K562 (cell line): ENCODE results near the gene ODAD4. TPM values are rescaled to one million over a fixed set of nuclear protein-coding genes. Genes with fewer than 3 reads are reported as not detected.

Experiments
- ATAC-seq: fragments of 200-7000 bp; cut with Tn5 transposase; 3 replicates; pipeline ENCODE4 v1.9.1; 2020; ENCODE audit warnings: moderate library complexity
- BruUV-seq: library from RNA; stranded (reverse); fragments of 400-500 nt; replicated peaks from 2 replicates; lab custom pipeline; 2021; lab: Mats Ljungman, UMichigan
- CTCF ChIA-PET: fragments of 300-600 bp; formaldehyde crosslinking; extraction: SDS; loops from one replicate; lab custom pipeline; 2021; ENCODE audit warnings: low intra/inter-chr PET ratio; lab: Yijun Ruan, JAX
- POLR2A ChIA-PET: fragments of 300-600, 350-650 bp; sonication (Branson Sonifier 250); formaldehyde crosslinking; extraction: SDS; loops from one replicate; lab custom pipeline; 2021; ENCODE audit warnings: antibody characterized with exemption, inconsistent platforms; lab: Yijun Ruan, JAX
- DNase-seq, 4 experiments: peaks; one replicate each; pipeline versions ENCODE4 v3.0.0 to v3.0.0-alpha.2; 2011 to 2018; ENCODE audit warnings: low spot score in 3 of 4, mixed read lengths in 3 of 4; ENCODE audit errors: extremely low read depth in 1 of 4
- FAIRE-seq: peaks from 2 replicates; lab custom pipeline; 2011; peaks lifted over from hg19 to GRCh38; lab: Jason Lieb, UNC
- H2AFZ ChIP-seq: 2 replicates; pipeline ENCODE4 v1.6.0; 2011; ENCODE audit warnings: low read depth, low read length, control low read depth, inconsistent platforms
- H3K27ac ChIP-seq: fragments of 200-600 bp; 3 replicates; pipeline ENCODE4 v1.8.0; 2011; ENCODE audit warnings: low read depth, mild to moderate bottlenecking, control low read depth, inconsistent platforms, low read length, moderate library complexity, mixed read lengths; ENCODE audit errors: extremely low read depth
- H3K27me3 ChIP-seq, 2 experiments: fragments of 300-600 bp in 1 of 2; 2 replicates in 1 of 2; 3 replicates in 1 of 2; pipeline versions ENCODE4 v1.6.0 to v1.8.0; 2011; ENCODE audit warnings: inconsistent platforms in 2 of 2, low read length in 2 of 2, mild to moderate bottlenecking in 1 of 2, mixed read lengths in 1 of 2, moderate library complexity in 1 of 2; ENCODE audit not compliant: control insufficient read depth in 2 of 2, insufficient read depth in 2 of 2
- H3K36me3 ChIP-seq: fragments of 300-600 bp; 3 replicates; pipeline ENCODE4 v1.8.0; 2011; ENCODE audit warnings: mild to moderate bottlenecking, low read length, inconsistent platforms; ENCODE audit not compliant: control insufficient read depth, insufficient read depth
- H3K4me1 ChIP-seq, 2 experiments: fragments of 200-600 bp in 1 of 2; replicated peaks in 1 of 2; 2 replicates in 1 of 2; 3 replicates in 1 of 2; pipeline versions ENCODE4 v1.5.1 to v1.8.0; 2011; ENCODE audit warnings: inconsistent platforms in 2 of 2, low read length in 2 of 2, mild to moderate bottlenecking in 1 of 2, mixed read lengths in 1 of 2, moderate library complexity in 1 of 2; ENCODE audit not compliant: control insufficient read depth in 2 of 2, insufficient read depth in 2 of 2
- H3K4me2 ChIP-seq: 2 replicates; pipeline ENCODE4 v1.6.1; 2011; ENCODE audit warnings: low read length, control low read depth, inconsistent platforms, mixed read lengths; ENCODE audit not compliant: insufficient read depth
- H3K4me3 ChIP-seq: fragments of 200-600 bp; sonication (generic), shearing (Covaris generic); 2 replicates; pipeline ENCODE4 v1.5.1; 2016; ENCODE audit warnings: control low read depth, inconsistent platforms
- H3K79me2 ChIP-seq: fragments of 200-600 bp; 3 replicates; pipeline ENCODE4 v1.8.0; 2011; ENCODE audit warnings: low read length, inconsistent platforms; ENCODE audit not compliant: control insufficient read depth, insufficient read depth
- H3K9ac ChIP-seq, 2 experiments: 2 replicates each; pipeline versions ENCODE4 v1.6.0 to v1.6.1; 2011; ENCODE audit warnings: low read depth in 2 of 2, low read length in 2 of 2, control low read depth in 1 of 2, inconsistent platforms in 1 of 2, mild to moderate bottlenecking in 1 of 2, mixed read lengths in 1 of 2; ENCODE audit not compliant: insufficient read depth in 1 of 2
- H3K9me1 ChIP-seq: one replicate; pipeline ENCODE4 v1.6.0; 2011; ENCODE audit warnings: inconsistent platforms, mild to moderate bottlenecking, low read length, moderate library complexity; ENCODE audit not compliant: control insufficient read depth, insufficient read depth
- H3K9me3 ChIP-seq: replicated peaks from 2 replicates; pipeline ENCODE4 v1.5.1; 2011; ENCODE audit warnings: low read depth, low read length, inconsistent platforms; ENCODE audit not compliant: control insufficient read depth, insufficient read depth
- H4K20me1 ChIP-seq: replicated peaks from 2 replicates; pipeline ENCODE4 v1.6.1; 2011; ENCODE audit warnings: low read length, inconsistent platforms, mixed read lengths; ENCODE audit not compliant: control insufficient read depth, insufficient read depth
- CTCF ChIP-seq, 3 experiments: IDR thresholded peaks in 2 of 3; conservative IDR thresholded peaks in 1 of 3; 2 replicates each; pipeline ENCODE4 v1.5.1; 2011 to 2012; ENCODE audit warnings: low read length in 3 of 3, mild to moderate bottlenecking in 3 of 3, control low read depth in 2 of 3, improper control_type of control experiment in 1 of 3, inconsistent platforms in 1 of 3, low read depth in 1 of 3, mixed read lengths in 1 of 3, moderate library complexity in 1 of 3; ENCODE audit not compliant: insufficient read depth in 2 of 3
- ESRRA ChIP-seq: fragments of 450-650 bp; IDR thresholded peaks from 2 replicates; pipeline ENCODE4 v1.6.1; 2014; ENCODE audit warnings: low read depth, mild to moderate bottlenecking, moderate library complexity, borderline replicate concordance
- EWSR1 ChIP-seq: fragments of 450-650 bp; IDR thresholded peaks from 2 replicates; pipeline ENCODE4 v1.6.1; 2018; ENCODE audit warnings: borderline replicate concordance, mild to moderate bottlenecking, low read depth, moderate library complexity; ENCODE audit not compliant: partially characterized antibody
- HMGN3 ChIP-seq: IDR thresholded peaks from 2 replicates; pipeline ENCODE4 v1.6.1; 2011; ENCODE audit warnings: borderline replicate concordance, low read depth, mild to moderate bottlenecking, mixed read lengths, low read length; ENCODE audit not compliant: insufficient read length; ENCODE audit errors: extremely low read depth
- NEUROD1 ChIP-seq: fragments of 150-350 bp; IDR thresholded peaks from 2 replicates; pipeline ENCODE4 v1.6.1; 2014; ENCODE audit warnings: borderline replicate concordance, low read length, low read depth; ENCODE audit not compliant: partially characterized antibody
- SMARCE1 ChIP-seq: fragments of 450-650 bp; IDR thresholded peaks from 2 replicates; pipeline ENCODE4 v1.7.1; 2016; ENCODE audit warnings: mild to moderate bottlenecking
- ZKSCAN3 ChIP-seq: fragments of 250-450 bp; sonication (Bioruptor Pico); IDR thresholded peaks from 2 replicates; pipeline ENCODE4 v1.4.0; 2020
- ZSCAN29 ChIP-seq: fragments of 450-650 bp; IDR thresholded peaks from 2 replicates; pipeline ENCODE4 v1.6.1; 2017
- WGBS: fragments of 100-300 bp; shearing (Covaris generic); methylation state at CpG from one replicate; pipeline ENCODE4 v1.1.6; 2016; ENCODE audit warnings: low coverage, mixed read lengths; ENCODE audit not compliant: insufficient coverage; ENCODE audit errors: missing lambda C conversion rate; 5-methylcytosine and 5-hydroxymethylcytosine counted together
- in situ Hi-C: fragments of 300-500 bp; cut with MboI; formaldehyde crosslinking; loops from 4 replicates; pipeline ENCODE4 v1.15.0; 2018; ENCODE audit warnings: inconsistent platforms, mixed read lengths
- intact Hi-C: fragments of 100-400 bp; cut with micrococcal nuclease; formaldehyde crosslinking; loops from 2 replicates; pipeline ENCODE4 v1.14.2; 2022
- polyA plus RNA-seq, 8 experiments: library from polyadenylated mRNA; depleted of rRNA in 4 of 8; stranded (reverse) in 5 of 8; unstranded in 3 of 8; fragments of >200 nt; fragmentation: Nextera tagmentation in 2 of 8; fragmentation: Illumina TruSeq in 1 of 8; extraction: Ambion mirVana in 2 of 8; extraction: Trizol in 1 of 8; gene quantifications; 2 replicates each; pipeline versions ENCODE4 v1.2.1 to v1.2.3, GENCODE V29; 2011 to 2014; ENCODE audit warnings: inconsistent platforms in 1 of 8, missing spikeins in 1 of 8
- total RNA-seq, 7 experiments: library from RNA; depleted of rRNA in 6 of 7; stranded (reverse); fragments of >200 nt in 6 of 7; fragmentation: Illumina TruSeq in 2 of 7; extraction: Trizol in 2 of 7; gene quantifications; 2 replicates each; pipeline versions ENCODE4 v1.2.1 to v1.2.3, GENCODE V29; 2011 to 2021; ENCODE audit warnings: low replicate concordance in 1 of 7

ODAD4 gene
- total and polyA plus RNA-seq, 9 of the 15 experiments (the other 6 are each of a cell fraction or from before 2014, with no cell fraction given), result 0.09 to 0.98 (median 0.51) TPM

- ChIA-PET POLR2A (no interaction called here), CTCF (interaction anchor here (0.6 kb wide), 1 partner anchor 156 kb away, joined by 4 read pairs; no protein-coding TSS in a partner anchor)
- no peaks in the 10 kb centered on the region for H3K4me1 ChIP-seq
- H3K27me3 ChIP-seq, result no peaks in the 10 kb centered on the region
- H2AFZ ChIP-seq, result no peak overlapping the region
- no peak for FAIRE-seq
- no peaks in the 10 kb centered on the region for H4K20me1 ChIP-seq
- intact Hi-C loops, result no loop called here
- H3K4me2 ChIP-seq, result no peak overlapping the region
- TF ChIP-seq ZSCAN29 (no peak), ZKSCAN3 (CRISPR knock-in tag) (no peak), SMARCE1 (no peak), ESRRA (no peak), CTCF (IDR thresholded peaks at IDR 0.05 in 2 of 3, conservative IDR thresholded peaks at IDR 0.05 in 1 of 3; ENCODE audit: insufficient read depth in 2 of 3, low read depth in 1 of 3, low read length in 3 of 3) (peak in 1 of 3 experiments; percentile 50; a peak in 1 of 6 replicates), EWSR1 (no peak), HMGN3 (no peak), NEUROD1 (no peak)
- no peaks in the 10 kb centered on the region for H3K9me1 ChIP-seq
- peaks cover 95% of the 10 kb centered on the region; the same call in 2 of the 3 replicates for H3K36me3 ChIP-seq
- no peak overlapping the region for H3K27ac ChIP-seq
- H3K9me3 ChIP-seq, result no peaks in the 10 kb centered on the region
- DNase-seq, result no peak
- no peak overlapping the region for H3K9ac ChIP-seq
- WGBS, result 83% methylated on average over 4 of the region's 6 CpGs
- H3K4me3 ChIP-seq, result no peak overlapping the region
- no peak for ATAC-seq
- BruUV-seq, result no TSS peak
- in situ Hi-C loops, result loop anchor here (5.0 kb wide), 1 partner anchor 159 kb away; no protein-coding TSS in a partner anchor
- H3K79me2 ChIP-seq, result no peaks in the 10 kb centered on the region
These were observed 33.7 kb upstream of the ODAD4 start for GRCh38 chr17:41896726-41897125.
